ENCODE data around the gene EYA4.

GRCh38 chr6:133423242-133423641, 182.1 kb downstream of the EYA4 start:
- TF ChIP-seq, protein P1, sequence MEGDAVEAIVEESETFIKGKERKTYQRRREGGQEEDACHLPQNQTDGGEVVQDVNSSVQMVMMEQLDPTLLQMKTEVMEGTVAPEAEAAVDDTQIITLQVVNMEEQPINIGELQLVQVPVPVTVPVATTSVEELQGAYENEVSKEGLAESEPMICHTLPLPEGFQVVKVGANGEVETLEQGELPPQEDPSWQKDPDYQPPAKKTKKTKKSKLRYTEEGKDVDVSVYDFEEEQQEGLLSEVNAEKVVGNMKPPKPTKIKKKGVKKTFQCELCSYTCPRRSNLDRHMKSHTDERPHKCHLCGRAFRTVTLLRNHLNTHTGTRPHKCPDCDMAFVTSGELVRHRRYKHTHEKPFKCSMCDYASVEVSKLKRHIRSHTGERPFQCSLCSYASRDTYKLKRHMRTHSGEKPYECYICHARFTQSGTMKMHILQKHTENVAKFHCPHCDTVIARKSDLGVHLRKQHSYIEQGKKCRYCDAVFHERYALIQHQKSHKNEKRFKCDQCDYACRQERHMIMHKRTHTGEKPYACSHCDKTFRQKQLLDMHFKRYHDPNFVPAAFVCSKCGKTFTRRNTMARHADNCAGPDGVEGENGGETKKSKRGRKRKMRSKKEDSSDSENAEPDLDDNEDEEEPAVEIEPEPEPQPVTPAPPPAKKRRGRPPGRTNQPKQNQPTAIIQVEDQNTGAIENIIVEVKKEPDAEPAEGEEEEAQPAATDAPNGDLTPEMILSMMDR (conservative IDR thresholded peaks at IDR 0.05; ENCODE audit: low read depth, low read length), result no peak
- TF ChIP-seq FOS (IDR thresholded peaks at IDR 0.05; ENCODE audit: low read depth, low read length), result no peak
- no peak for TF ChIP-seq POLR2A (IDR thresholded peaks at IDR 0.05; ENCODE audit: low read depth, low read length)

All from IMR-90 (cell line).